NB4 (cell line): ENCODE data around the gene ACE2.

ENCODE experiments used
- DNase-seq: peaks from one replicate; pipeline ENCODE4 v3.0.0; 2010; ENCODE audit warnings: low read depth
- H3K4me3 ChIP-seq: one replicate; pipeline ENCODE4 v1.5.1; 2011; ENCODE audit warnings: mild to moderate bottlenecking, low read depth, low read length, moderate library complexity
- MYC ChIP-seq: IDR thresholded peaks from 2 replicates; pipeline ENCODE4 v1.6.1; 2011; ENCODE audit warnings: low read depth, low read length
- POLR2A ChIP-seq: IDR thresholded peaks from 2 replicates; pipeline ENCODE4 v1.6.1; 2011; ENCODE audit warnings: mild to moderate bottlenecking; ENCODE audit not compliant: insufficient read length; ENCODE audit errors: extremely low read depth
- TF ChIP-seq, protein P1 (sequence below): IDR thresholded peaks from 2 replicates; pipeline ENCODE4 v1.6.1; 2011; ENCODE audit warnings: low read depth, low read length
- TF ChIP-seq, protein P2 (sequence below): IDR thresholded peaks from one replicate; pipeline ENCODE4 v1.5.1; 2012; ENCODE audit warnings: low read depth, low read length

The ACE2 gene

GRCh38 chrX:15631637-15632036 is 30.9 kb upstream of the ACE2 start:
- TF ChIP-seq POLR2A (no peak), MYC (no peak)
- TF ChIP-seq, protein P1, sequence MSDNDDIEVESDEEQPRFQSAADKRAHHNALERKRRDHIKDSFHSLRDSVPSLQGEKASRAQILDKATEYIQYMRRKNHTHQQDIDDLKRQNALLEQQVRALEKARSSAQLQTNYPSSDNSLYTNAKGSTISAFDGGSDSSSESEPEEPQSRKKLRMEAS: no peak
- TF ChIP-seq, protein P2, sequence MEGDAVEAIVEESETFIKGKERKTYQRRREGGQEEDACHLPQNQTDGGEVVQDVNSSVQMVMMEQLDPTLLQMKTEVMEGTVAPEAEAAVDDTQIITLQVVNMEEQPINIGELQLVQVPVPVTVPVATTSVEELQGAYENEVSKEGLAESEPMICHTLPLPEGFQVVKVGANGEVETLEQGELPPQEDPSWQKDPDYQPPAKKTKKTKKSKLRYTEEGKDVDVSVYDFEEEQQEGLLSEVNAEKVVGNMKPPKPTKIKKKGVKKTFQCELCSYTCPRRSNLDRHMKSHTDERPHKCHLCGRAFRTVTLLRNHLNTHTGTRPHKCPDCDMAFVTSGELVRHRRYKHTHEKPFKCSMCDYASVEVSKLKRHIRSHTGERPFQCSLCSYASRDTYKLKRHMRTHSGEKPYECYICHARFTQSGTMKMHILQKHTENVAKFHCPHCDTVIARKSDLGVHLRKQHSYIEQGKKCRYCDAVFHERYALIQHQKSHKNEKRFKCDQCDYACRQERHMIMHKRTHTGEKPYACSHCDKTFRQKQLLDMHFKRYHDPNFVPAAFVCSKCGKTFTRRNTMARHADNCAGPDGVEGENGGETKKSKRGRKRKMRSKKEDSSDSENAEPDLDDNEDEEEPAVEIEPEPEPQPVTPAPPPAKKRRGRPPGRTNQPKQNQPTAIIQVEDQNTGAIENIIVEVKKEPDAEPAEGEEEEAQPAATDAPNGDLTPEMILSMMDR: no peak
- no peak overlapping the region for H3K4me3 ChIP-seq
- no peak for DNase-seq

DNA sequence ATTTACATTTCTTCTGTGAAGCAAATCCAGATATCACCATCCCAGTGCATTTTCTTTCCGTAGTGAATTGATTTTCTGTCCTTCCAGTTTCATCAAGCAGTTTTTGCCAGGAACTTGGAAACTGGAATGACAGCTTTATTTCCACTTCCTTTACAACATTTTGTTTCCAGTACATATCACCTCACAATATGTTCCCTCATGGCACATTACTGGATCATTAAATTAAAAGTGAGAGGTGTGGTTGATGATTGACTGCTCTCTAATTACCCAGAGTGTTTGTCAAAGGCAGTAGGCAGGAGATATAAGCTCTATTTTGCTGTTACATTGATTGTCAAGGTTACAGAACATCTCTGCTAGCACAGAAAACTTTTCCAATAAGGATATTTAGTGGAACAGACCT is 22.3 kb upstream of the ACE2 start:
- DNase-seq: no peak
- no peak overlapping the region for H3K4me3 ChIP-seq
- TF ChIP-seq, protein P1: no peak
- TF ChIP-seq POLR2A (no peak), MYC (no peak)
- TF ChIP-seq, protein P2: no peak

DNA sequence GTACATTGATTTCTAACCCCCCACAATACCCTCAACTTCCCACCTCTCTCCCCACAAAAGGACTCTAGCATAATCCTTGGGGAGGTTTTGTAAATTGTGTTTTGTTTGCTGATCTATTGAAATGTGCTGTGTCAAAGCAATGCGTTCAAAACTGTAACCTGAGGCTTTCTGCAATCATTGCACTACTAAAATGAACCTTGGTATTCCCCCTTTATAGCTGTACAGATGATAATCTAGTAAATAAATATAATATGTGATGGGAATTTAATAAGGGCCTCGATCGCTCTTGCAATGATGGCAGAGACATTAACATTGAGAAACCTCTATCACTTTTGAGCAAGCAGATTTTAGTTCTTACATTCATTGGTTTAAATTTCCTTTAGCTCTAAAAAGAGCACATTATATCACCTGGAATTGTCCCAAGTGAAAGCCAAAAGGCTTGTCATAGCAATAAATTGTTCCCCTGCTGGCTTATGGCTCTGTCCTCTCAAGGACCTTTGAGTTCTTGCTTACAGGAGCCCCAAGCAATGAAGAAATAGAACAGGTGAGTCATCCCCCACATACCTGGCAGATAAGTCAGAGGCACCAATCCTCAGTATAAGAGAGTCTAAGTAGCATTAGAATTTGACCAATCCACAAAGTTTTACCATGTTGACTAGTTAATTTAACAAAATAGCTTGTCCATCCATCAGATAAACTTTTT is 18.4 kb upstream of the ACE2 start:
- no peak overlapping the region for H3K4me3 ChIP-seq
- DNase-seq: no peak
- TF ChIP-seq POLR2A: no peak

- no peak for DNase-seq
- TF ChIP-seq POLR2A (no peak), MYC (no peak)
- TF ChIP-seq, protein P2: no peak
- TF ChIP-seq, protein P1: no peak
- H3K4me3 ChIP-seq: no peak overlapping the region
Observed at GRCh38 chrX:15617111-15617510, 16.4 kb upstream of the ACE2 start.

DNA sequence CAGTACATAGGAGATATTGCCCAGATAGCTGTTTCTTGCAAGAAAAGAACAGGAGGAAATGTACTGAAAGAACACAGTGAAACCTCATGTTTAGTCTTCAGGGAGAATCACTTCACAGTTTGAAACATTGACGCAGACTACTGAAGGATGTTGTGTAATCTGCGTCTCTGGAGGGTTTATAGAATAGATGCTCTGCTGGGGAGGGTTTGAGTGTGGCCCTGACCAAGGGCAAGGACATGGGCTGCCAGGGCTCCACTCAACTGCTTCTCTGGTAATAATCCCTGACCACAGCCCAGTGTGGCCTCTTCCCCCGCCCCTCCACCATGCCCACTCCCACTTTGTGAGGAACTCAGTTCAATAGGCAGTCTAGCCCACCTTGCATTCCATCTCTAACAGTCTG is 15.8 kb upstream of the ACE2 start:
- TF ChIP-seq MYC (no peak), POLR2A (no peak)
- TF ChIP-seq, protein P1: no peak
- TF ChIP-seq, protein P2: no peak
- H3K4me3 ChIP-seq: no peak overlapping the region
- peak; percentile 14 for DNase-seq

DNA sequence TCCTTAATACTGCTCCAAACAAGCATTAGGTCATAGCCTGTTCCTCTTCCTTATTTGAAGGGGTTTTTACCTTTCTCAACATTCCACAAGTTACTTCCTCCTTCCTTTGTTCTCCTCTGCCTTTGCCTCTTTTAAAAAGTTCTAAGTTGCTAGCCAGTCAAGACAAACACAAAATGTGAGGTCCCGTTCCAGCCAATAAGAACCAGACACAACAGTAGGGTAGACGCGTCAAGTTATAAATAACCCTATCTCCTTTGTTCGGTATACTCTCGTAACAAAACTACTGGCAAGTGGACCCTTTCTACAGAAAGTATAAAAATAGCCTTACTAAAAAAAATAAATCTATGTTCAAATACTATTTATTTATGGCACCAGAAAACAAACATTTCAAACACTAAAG is 6.3 kb upstream of the ACE2 start:
- no peak overlapping the region for H3K4me3 ChIP-seq
- DNase-seq: no peak
- no peak for TF ChIP-seq MYC
- no peak for TF ChIP-seq POLR2A
- TF ChIP-seq, protein P1: no peak
- TF ChIP-seq, protein P2: no peak
